NCI-H1105 treated with DMSO at 0.1 percent for 48 hours (cell line): ENCODE data around the gene LEAP2.
A peak's percentile ranks its signal among the peaks of the same experiment; 100 is the strongest.

ENCODE experiments used
- DNase-seq: peaks from one replicate; lab custom pipeline; 2025; lab: John Stamatoyannopoulos, UW

Gene LEAP2

GRCh38 chr5:132873119-132873929, at the start of gene LEAP2:
TSS of gene LEAP2 (plus strand) at chr5:132873668. CDS start at chr5:132873695, 27 bp downstream.
- DNase-seq = no peak

DNA sequence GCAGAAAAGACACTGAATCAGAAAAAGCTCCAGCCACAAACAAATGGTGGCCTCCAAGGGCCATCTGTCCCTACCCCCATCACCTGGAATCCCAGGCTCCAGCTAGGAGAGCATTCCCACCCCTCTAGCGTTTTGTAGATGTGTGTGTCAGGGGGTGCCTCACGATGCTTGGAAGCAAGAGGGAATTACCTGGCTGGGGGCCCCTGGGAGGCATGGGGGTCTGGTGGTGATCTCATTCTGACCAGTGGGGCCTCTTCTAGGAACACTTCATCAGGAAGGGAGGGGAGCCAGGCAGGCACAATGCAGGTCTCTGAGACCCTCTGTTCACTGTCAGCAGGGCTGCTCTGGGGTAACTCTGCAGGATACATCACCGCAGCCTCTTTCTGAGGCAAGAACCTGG, 49.0 kb upstream of the LEAP2 start:
- DNase-seq = no peak

DNA sequence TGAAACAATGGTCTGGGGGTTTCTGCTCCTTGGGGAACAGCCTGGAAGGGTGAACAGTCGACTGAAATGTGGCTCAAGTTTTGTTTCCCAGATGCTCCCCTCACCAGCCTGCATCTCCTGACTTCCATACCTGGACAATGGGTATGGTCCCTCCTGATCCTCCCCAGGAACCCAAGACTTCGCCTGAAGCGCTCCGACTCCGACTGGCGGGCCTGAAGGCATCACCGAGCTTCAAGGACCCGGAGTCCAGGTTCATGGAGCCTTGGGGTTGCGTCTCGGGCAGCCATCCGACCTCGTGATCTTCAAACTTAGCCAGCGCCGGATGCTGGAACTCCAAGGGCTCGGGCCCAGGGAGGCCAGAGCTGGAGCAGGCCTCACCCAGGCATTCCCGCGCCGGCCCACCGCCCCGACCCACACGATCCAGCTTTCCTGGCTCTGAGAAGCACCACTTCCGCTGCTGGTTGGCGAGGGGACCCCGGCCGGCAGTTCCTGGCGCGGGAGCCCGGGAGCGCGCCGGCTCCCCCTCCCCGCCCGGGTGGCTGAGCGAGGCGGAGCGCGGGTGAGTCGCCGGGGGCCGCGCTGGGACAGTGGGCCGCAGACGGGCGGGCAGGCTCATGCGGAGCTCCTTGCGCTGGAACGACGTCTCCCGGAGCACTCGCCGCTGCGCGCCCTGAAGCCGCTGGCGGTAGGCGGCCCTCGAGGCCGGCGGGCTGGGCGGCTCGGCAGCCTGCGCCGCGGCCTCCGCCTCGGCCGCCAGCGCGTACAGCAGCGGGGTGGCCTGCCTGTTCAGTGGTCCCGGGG, 48.2 kb upstream of the LEAP2 start:
- DNase-seq = no peak

- no peak for DNase-seq
These were observed 47.6 kb upstream of the LEAP2 start for GRCh38 chr5:132825834-132826391.

DNA sequence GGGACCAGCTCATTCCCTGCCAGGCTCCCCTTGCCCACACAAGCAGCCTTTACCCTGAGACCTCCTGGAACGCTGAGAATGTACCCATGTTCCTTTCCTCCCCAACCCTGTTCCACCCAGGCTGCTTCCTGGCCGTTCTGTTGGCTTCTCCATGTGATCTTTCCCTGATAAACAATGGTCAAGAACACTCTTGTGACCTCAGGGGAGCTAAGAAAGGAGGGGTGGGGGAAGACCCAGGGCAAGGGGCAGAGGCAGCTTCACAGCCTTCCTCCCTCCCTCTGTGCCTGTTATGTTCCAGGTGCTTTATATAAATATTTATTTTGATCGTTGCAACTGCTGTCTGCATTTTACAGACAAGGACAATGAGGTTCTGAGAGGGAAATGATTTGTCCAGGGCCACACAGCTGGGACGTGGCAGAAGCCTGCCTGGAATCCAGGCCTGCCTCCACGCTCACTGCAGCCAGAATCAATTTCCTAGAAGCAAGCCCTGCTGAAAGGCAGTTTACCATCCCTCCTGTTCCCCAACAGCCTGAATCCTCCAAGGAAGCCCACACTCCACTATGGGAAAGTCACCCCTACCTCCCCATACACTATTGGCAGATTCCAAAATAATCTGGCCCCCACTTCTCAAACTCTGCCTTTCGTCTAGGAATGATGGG, 46.9 kb upstream of the LEAP2 start:
- no peak for DNase-seq

DNA sequence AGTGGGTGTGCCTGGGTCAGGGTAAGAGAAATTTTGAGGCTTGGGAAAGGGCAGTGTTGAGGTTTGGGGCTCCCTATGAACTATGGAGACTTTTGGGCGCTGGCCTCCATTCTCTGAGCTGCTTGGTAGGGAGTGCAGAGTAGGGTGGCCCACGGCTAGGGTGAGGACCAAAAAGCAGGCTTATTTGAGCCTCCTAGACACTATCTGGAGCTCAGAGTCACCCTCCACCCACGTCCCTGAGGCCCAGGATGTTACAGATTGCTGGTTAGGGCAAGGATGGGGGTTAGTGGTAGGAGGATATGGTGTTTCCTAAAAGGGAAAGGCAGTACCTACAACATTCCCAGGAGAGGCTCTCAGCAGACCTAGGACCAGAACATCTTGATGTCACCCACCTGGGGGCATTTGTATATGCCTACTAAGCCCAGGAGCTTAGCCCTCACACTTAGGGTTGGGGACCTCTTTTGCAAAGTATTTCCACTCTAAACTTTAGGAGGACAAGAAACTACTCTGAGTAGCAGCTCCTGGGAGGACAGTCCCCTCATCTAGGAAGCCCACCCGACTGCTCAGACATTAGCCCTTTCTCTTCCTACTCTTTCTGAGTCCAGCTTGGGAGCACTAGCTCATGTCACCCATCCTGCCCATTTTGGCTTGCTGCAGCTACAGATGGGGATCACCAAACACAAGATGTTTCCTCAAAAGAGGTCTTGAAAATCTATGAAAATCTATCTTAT, 45.4 kb upstream of the LEAP2 start:
- no peak for DNase-seq

GRCh38 chr5:132828846-132829494, 44.5 kb upstream of the LEAP2 start:
- no peak for DNase-seq

DNA sequence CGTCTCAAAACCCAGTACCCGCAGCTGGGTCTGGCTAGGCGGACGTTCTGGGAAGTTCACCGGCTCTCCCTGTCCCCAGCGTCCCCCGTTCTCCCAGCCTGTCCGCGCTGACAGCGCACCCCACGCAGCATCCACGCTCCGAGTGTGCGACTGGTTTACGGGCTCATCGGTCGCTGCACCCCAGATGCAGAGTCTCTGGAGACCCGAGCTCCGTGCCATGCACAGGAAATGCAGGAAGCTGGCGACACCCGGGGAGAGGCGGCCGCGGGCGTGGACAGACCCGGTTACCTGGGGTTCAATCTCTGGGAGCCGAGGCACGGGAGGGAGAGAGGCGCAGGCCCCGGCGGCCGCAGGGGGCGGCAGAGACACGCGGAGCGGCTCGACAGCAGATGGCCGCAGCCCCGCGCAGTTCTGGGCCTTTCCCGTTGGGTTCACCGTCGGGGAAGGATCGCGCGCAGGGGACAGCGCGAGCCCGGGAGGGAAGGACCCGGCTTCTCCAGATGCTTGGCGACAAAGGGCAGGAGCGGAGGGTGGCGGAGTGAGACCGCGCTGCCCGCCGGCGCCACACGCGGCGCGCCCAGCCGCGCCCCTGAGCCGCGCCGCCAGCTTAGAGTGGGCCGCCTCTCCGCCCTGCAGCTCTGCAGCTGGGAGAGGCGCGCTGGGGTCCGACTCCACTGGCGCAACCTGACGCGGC, 43.6 kb upstream of the LEAP2 start:
- peak; percentile 41 for DNase-seq

- DNase-seq = peak; percentile 25
These were observed 42.9 kb upstream of the LEAP2 start, which contains the start of gene SHROOM1 for GRCh38 chr5:132830436-132831094. TSS of gene SHROOM1 (minus strand) at chr5:132830647. CDS start at chr5:132826140, 4,507 bp downstream.

DNA sequence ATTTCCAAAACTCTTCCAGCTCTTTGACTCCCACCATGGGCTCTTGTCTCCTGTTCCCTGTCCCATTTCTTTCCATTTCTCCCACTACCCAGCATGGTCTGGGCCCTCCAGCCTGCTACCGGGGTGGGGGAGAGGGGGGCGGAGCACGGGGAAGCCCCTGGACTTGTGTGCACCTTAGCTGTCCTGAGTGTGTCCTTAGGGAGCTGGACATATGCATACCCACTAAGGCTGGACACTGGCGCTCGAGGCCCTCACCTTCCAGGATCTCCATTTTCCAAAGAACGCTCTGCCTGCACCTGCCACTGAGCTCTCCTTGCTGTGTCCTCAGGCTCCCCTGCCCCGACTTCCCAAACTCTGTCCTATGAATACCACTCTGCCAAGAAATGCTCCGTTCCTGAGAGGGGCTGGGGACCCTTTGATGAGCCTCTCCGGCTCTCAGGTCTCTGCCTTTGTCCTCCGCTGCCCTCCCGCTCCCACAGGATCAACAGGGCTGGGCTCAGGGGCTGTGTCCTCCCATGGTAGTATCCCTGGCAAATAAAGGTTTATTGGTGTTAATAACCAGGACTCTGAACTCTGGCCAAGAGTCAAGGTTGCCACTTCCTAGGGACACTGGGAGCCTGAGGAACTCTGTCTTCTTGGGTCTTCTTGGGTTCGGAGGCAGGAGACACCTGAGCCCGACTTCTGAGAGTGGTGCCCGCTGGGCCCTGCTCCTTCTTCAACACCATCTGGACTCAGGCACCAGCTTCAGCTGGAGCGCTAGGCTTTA, 42.2 kb upstream of the LEAP2 start:
- DNase-seq = no peak

- DNase-seq = no peak
These were observed 40.9 kb upstream of the LEAP2 start for GRCh38 chr5:132832612-132833011.

DNA sequence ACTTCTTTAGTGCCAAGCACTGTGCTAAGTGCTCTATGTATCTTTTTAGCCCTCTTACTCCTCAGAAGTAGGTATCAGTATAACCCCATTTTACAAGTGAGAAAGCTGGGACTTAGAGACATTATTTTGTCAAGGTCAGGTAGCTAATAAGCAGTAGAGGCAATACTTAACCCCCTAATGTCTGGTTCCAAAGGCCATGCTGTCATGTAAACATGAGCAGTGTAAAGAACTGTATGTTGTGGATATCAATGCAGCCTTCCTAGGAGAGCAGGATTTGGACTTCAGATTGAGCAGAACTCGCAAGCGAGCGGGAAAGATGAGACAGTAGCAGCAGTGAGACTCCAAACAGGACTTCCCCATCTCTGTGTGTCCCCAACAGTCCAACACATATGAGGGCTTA, 39.4 kb upstream of the LEAP2 start:
- no peak for DNase-seq

- DNase-seq = no peak
These were observed 36.6 kb upstream of the LEAP2 start for GRCh38 chr5:132836852-132837251.

DNA sequence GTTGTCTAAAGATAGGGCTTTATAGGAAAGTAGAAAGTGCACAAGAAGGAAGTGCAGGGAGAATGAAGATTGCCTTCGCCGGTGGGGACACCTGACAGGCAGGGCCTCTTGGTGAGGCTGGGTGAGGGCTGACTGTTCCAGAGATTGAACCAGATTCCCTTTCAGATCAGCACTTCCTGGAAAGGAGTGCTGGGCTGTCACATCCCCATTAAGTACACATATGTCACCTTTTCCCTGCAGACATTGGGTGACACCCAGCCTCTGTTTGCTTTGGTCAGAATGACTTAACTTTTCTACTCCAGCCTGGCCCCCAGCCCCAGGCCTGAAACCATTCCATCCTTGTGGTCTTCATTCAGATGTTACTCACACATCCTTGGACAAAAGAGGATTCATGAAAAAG, 35.6 kb upstream of the LEAP2 start:
- DNase-seq = no peak

DNA sequence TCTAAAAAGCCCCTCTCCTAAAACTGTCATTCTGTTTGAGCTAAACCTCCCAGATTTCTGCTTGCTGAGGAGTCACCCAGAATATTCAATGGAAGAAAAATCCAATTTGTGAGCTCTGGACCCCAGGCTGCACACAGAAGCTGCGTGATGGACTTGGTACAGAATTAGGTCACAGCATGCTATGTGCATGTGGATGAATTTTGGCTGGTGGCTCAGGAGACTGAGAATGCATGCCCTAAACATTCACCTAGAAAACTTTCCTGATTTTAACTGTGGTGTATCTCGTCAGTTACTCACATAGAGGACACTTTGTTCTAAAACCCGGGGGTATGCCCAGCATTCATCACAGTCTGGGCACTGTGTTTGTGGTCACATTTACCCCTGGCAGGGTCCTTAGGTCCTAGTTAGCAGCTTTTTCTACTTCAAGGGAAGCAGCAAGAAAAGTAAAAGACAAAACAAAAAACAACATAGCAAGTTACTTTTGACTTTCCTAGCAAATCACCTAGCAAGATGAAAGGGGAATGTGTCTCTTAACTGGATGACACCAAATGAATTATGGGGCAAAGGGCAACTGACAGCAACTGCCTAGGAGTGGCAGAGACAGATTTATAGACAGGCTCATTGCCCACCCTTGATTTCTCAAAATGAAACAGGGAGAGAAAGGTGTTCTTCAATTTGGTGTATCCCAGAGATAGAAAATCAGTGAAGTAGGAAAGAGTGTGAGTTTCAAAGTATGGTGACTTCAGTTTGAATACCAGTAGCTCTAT, 34.8 kb upstream of the LEAP2 start:
- no peak for DNase-seq

GRCh38 chr5:132839426-132840301, 33.8 kb upstream of the LEAP2 start:
- no peak for DNase-seq

DNA sequence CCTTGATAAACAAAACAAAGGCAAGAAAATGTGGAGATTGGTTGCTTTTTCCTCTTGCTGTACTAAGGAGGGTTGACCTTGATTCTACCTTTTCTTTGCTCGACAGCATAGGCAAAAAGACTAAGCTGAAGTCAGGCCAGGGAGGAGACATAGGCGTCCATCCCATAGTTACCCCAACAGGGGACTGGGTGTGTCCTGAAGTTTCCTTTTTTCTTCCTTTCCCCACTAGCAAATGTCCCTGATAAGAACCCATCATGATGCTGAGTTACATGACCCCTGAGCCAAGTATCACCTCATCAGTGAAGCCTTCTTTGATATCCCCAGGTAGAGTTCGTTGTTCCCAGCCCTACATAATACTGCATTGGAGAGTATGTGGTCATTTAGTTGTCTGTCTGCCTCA, 33.2 kb upstream of the LEAP2 start:
- no peak for DNase-seq
